HG03460 (cell line): ENCODE results near the gene CYP2A13.
A peak's percentile ranks its signal among the peaks of the same experiment; 100 is the strongest.
"Not testable (repeated sequence)": the region's sequence is repeated elsewhere in the genome, so short reads cannot be mapped to it uniquely, and the experiment has no call there.

ENCODE experiments used
- ATAC-seq: cut with Tn5 transposase; IDR thresholded peaks from one replicate; pipeline ENCODE4 v1.9.1; 2021; ENCODE audit not compliant: unreplicated experiment

Gene CYP2A13

GRCh38 chr19:41116261-41116660 lies 28.0 kb downstream of the CYP2A13 start:
- no peak for ATAC-seq

GRCh38 chr19:41120929-41121911 lies 33.0 kb downstream of the CYP2A13 start:
- ATAC-seq, result not testable (repeated sequence)

- not testable (repeated sequence) for ATAC-seq
Observed at GRCh38 chr19:41122846-41123245, 34.6 kb downstream of the CYP2A13 start.

GRCh38 chr19:41123716-41124294 lies 35.6 kb downstream of the CYP2A13 start:
- no peak for ATAC-seq

- ATAC-seq, result not testable (repeated sequence)
Observed at GRCh38 chr19:41126765-41127203, 38.5 kb downstream of the CYP2A13 start.

GRCh38 chr19:41127362-41127761 lies 39.1 kb downstream of the CYP2A13 start:
- not testable (repeated sequence) for ATAC-seq

- ATAC-seq, result not testable (repeated sequence)
Observed at GRCh38 chr19:41127801-41128300, 39.6 kb downstream of the CYP2A13 start.

- ATAC-seq, result no peak
Observed at GRCh38 chr19:41128692-41129091, 40.4 kb downstream of the CYP2A13 start.

GRCh38 chr19:41131186-41131585 lies 42.9 kb downstream of the CYP2A13 start:
- no peak for ATAC-seq

- no peak for ATAC-seq
Observed at GRCh38 chr19:41133260-41133659, 45.0 kb downstream of the CYP2A13 start.

- ATAC-seq, result no peak
Observed at GRCh38 chr19:41134616-41135015, 46.4 kb downstream of the CYP2A13 start.

GRCh38 chr19:41135390-41136384 lies 47.4 kb downstream of the CYP2A13 start:
- peak; percentile 74 for ATAC-seq

GRCh38 chr19:41136636-41137455 lies 48.6 kb downstream of the CYP2A13 start:
- no peak for ATAC-seq

- ATAC-seq, result no peak
Observed at GRCh38 chr19:41144403-41144802, 56.2 kb downstream of the CYP2A13 start.
